Embryonic facial prominence (tissue), 1 donor: ENCODE results near the gene KCNJ14.

Experiments used
- DNase-seq: peaks from one replicate; pipeline ENCODE4 v3.0.0-alpha.2; 2016; ENCODE audit errors: extremely low spot score

Gene KCNJ14

DNA sequence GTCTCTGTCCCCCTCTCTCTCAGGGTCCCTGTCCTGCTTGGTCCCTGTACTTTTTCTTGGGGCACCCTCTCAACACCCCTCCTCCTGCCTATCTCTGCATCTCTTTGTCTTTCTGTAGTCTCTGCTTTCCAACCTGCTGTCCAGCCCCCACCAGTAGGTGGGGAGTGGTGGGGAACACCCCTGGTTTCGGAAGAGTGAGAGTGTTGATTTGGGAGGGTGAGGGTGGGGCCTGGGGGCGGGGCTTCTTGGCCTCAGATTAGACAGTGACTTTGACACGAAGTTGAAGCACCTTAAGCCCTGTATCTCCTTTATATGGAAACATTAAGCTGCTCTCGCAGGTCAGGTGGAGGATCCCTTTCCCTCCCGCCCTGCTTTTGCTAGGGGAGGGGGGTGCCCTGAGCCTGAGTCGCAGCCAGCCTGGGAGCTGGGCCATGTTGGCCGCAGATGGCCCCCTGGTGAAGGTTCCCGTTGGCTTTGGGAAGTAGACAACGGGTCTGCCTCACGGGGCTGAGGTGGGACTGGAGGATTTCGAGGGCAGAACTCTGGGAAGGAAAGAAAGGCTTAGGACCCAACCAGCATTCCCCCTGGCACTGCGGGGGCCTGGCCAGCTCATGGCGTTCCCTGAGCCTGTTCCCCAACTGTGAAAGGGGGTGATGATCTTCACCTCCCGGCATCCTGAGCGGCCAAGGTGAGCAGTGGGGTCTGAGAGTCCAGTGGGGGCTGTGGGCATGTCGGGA lies at the start of gene KCNJ14:
TSS of gene KCNJ14 (plus strand) at position 404 of the 737 bp plus-strand sequence. CDS start 6,151 bp downstream, outside the sequence.
- DNase-seq: no peak

DNA sequence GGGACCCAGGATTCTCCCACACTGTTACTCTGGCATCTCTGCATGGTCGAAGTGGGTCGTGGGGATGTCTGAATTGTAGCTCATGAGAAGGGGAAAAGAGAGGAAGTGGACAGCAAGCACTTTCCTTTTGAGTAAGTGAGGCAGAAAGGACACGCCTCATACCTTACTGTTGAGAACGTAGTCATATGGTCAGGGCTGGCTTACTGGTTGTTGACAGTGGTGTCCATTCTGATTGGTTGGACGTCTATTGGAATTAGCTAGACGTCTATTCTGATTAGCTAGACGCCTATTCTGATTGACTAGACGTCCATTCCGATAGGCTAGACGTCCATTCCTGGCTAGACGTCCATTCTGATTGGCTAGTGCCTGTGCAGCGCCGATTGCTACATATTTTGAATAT lies 49.5 kb upstream of the KCNJ14 start:
- DNase-seq: no peak

- no peak for DNase-seq
These were observed 41.3 kb upstream of the KCNJ14 start for GRCh38 chr19:48413879-48414587.

GRCh38 chr19:48415395-48415794 lies 40.0 kb upstream of the KCNJ14 start:
- no peak for DNase-seq

DNA sequence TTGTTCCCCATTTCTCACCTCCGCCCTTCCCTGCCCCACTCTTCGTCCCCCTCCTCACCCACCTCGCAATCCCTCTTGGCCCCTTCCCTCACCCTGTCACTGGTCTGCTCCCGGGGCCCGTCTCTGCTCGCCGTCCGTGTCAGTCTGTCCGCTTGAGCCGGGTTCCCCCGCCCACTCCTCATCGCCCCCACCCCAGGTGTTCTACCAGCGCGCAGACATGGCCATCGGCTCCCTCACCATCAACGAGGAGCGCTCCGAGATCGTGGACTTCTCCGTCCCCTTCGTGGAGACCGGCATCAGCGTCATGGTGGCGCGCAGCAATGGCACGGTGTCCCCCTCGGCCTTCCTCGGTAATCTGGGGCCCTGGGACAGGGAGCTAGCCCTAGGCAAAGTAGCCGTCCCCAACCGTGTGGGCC lies 39.6 kb upstream of the KCNJ14 start:
- no peak for DNase-seq

DNA sequence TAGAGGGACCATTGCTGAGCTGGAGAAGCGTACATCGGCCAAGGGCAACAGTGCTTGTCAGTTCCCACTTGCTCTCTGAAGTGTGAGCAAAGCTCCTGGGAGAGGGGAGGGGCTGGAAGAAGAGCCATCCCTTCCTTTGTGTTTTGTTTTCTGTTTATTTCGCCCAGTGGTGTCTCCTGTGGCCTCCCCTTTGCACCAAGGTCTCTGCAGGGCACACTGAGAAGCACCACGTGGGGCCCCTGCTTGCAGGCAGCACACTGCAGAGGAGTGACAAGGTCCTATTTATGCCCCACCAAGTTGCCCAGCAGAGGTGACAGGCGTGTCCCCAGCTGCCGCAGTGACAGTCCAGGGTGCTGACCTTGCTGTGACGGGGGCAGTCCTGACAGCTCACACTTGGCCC lies 38.0 kb upstream of the KCNJ14 start:
- DNase-seq: no peak

DNA sequence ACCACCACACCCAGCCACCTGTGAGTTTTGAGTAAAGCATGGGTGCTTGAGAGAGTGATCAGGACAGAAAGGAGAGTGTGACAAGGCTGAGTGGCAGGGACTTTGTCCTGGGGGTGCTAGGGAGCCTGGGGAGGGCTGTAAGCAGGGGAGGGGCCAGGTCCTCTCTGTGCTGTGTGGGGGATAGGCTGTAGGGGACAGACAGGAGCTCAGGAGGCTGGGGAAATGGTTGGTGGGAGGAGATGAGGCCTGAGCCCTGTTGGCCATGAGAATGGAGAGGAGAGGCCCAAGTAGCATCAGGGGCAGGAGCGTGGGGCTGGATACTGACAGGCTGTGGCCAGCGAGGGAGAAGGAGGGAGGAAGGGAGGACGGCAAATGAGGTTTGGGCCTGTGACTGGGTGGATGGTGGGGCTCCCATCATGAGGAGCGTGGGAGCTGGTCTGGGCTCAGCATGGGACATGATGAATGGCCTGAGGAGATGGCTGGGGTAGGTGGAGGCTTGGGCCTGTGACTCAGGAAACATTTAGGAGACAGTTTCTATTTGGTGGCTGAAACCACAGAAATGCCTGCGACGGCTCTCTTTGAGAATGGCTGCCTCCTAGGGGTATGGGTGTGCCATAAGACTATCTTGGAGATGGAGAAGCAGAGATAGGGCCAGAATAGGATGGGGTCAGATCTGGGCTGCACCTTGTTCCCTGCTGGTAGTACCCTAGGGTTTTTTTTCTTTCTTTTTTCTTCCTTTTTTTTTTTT lies 36.9 kb upstream of the KCNJ14 start:
- DNase-seq: no peak

GRCh38 chr19:48419158-48419920 lies 36.0 kb upstream of the KCNJ14 start:
- no peak for DNase-seq

DNA sequence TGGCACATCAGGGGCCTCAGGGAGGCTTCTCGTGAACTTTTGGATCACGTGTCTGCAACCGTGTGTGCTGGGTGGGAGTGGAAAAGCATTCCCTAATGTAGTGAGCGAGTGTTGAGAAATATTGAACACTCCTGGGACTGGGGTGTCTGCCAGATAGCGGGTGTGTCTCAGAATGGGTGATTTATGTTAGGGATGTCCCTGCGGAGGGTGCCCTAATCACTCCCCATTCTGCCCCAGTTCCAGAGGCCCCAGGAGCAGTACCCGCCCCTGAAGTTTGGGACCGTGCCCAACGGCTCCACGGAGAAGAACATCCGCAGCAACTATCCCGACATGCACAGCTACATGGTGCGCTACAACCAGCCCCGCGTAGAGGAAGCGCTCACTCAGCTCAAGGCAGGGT lies 33.8 kb upstream of the KCNJ14 start:
- DNase-seq: no peak

DNA sequence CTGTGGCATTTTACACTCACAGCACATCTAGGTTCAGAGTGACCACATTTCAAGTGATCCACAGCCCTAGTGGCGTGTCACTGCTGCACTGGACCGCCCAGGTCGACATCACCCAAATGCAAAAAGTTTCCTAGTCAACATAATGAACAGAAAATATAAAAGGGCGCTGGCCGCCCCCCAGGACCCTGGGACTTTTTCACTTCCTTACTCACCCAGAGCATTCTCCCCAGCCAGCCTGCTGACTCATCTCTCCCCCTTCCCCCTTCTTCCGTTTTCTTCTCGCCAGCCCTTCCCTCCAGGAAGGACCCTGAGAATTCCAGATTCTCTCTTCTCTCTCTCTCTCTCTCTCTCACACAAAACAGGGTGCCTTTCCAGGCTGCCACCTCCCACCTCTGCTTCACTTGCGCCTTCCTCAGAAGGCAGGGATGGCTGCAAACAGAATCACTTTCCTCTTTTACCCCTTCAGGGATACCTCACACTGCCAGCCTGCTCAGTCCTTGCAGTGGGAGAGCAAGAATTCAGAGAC lies 30.6 kb upstream of the KCNJ14 start:
- DNase-seq: no peak

DNA sequence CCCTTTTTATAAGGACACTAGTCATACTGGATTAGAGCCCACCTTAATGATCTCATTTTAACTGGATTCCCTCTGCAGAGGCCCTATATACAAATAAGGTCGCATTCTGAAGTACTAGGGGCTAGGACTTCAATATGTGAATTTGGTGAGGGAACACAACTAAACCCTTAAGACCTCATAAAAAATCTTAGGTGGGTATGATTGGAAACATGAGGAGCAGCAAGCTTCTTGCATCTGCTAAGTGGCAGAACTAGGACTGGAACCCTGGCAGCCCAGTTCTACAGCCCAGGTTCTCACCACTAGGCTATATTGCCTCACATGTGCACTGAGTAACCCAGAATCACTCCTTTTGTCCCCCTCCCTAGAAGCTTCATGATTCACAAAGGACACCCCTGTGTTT lies 26.7 kb upstream of the KCNJ14 start:
- no peak for DNase-seq

DNA sequence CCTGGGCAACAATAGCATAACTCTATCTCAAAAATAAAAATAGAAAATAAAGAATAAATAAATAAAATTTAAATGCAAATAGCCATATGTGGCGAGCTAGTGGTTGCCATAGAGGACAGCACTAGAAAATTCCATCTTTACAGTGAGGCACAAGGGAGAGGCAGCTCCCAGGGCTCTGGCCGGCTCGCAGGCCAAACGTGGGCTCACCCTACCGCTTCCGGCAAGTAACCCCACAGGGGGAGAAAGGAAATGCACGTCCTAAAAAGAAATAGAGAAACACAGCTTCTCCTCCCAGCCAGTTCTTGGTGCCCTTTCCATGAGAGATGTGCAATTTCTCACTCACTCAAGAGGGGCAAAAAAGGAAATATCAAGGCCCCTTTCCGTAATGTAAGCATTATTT lies 22.0 kb upstream of the KCNJ14 start:
- no peak for DNase-seq

- DNase-seq: no peak
These were observed 18.8 kb upstream of the KCNJ14 start for GRCh38 chr19:48436586-48436985.

DNA sequence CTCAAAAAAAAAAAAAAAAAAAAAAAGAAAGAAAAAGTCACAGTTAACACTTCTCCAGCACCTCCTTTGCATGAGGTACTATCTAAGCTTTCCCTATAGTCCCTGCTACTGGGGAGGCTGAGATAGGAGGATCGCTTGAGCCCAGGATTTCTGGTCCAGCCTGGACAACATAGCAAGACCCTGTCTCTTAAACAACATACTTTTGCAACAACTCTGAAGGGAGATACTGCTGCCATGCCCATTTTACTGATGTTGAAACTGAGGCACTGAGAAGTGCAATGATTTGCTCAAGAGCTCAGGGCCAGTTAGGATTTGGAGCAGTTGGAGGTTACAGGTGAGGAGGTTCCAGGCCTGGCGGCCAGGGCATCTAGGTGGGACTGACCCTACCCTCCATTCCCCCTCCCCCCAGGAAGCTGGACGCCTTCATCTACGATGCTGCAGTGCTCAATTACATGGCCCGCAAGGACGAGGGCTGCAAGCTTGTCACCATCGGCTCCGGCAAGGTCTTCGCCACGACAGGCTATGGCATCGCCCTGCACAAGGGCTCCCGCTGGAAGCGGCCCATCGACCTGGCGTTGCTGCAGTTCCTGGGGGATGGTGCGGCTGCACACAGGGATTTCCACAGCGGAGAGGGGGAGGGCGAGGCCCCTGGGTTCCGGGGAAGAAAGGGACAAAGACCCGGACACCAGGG lies 13.9 kb upstream of the KCNJ14 start:
- DNase-seq: no peak

- no peak for DNase-seq
These were observed 13.0 kb upstream of the KCNJ14 start for GRCh38 chr19:48442116-48443035.

GRCh38 chr19:48443256-48443655 lies 12.1 kb upstream of the KCNJ14 start:
- DNase-seq: no peak

GRCh38 chr19:48443731-48444128 lies 11.6 kb upstream of the KCNJ14 start:
- no peak for DNase-seq

DNA sequence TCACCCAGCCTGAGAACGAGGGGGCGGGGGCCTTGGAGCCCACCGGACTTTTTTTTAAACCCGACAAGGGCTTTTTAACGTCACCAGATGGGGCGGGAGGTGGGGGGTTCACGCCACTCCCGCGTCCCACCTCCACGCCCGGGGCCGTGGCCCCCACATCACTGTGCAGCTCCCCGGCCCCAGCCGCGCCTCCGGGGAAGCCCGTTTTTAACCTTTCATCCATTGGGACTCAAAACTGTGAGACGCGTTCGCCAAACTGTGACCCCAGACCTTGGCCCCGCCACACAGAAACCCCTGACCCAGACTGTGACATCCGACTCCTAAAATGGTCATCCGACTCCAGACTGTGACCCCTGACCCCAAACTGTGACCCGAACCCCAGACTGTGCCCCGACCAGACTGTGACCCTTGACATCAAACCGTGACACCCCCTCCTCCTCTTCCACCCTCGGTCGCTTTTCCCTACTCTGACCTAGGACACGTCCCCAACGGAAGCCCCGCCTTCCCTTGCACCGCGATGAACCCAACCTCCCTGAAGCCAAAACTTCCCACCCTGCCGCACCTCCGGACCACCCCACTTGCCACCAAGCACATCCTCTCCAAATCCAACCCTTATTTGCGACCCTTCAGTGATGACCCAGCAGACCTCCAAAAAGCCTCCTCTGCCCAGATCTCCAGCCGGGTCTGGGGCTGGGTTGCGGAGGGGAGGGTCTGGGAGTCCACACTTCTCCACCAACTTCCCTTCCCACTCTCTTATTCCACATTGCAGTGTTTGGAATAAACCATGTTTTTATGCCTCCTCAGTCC lies 11.0 kb upstream of the KCNJ14 start:
- no peak for DNase-seq

GRCh38 chr19:48444936-48445200 lies 10.5 kb upstream of the KCNJ14 start:
- DNase-seq: no peak

DNA sequence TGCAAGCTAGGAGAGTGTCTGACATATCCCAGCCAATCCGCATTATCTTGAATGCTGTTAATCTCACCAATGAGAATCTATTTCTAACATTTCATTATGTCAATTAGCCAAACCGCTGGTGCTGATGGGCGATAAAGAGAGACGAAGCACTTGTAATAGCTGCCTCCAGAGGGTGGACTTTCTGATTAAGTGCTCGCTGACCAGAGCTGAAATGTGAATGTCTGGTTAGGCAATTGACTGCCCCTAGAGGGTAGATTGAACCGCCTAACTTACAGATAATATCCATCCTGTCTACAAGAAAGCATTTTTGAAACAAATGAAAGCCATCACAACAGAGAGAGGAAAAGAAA lies 10.1 kb upstream of the KCNJ14 start:
- no peak for DNase-seq
